ENCODE data around the gene MMP19. TPM values are rescaled to one million over a fixed set of nuclear protein-coding genes. Genes with fewer than 3 reads are reported as not detected.

Gene MMP19
- total and polyA plus RNA-seq, 7 donors, result 0.66 to 4.1 (median 1.5) TPM

DNA sequence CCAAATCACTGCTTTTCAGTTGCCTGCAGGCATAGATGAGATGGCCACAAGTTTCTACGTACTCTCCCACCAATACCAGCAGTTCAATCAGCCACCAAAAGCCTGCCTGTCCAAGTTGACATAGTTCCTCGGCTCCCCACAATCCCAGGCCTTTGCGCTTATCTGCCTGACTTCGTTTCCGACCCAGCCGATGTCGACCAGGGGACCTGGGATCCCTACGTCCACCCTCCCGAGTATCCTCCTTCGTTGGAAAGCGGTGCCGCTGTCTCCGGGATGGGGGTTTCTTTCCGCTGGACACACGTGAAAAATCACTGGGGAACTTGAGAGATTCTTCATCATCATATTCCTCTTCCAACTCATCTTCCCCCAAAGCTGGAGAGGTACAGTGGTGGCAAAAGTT lies 14.9 kb downstream of the MMP19 start:
- Histone ChIP-seq H3K27ac (no peak overlapping the region), H3K36me3 (ENCODE audit: insufficient read depth in 1 of 2, low read depth in 1 of 2) (peaks cover 6 to 12% of the 10 kb centered on the region in 2 donors), H3K27me3 (ENCODE audit: insufficient read depth in 3 of 3, low read length in 2 of 3) (no peaks in the 10 kb centered on the region), H3K4me1 (peaks cover 13% of the 10 kb centered on the region), H3K4me3 (no peak overlapping the region), H3K9me3 (no peaks in the 10 kb centered on the region)
- 87 to 89% (median 88%) methylated on average over 15 of the region's 15 CpGs for WGBS, 3 donors
- TF ChIP-seq, protein P1, sequence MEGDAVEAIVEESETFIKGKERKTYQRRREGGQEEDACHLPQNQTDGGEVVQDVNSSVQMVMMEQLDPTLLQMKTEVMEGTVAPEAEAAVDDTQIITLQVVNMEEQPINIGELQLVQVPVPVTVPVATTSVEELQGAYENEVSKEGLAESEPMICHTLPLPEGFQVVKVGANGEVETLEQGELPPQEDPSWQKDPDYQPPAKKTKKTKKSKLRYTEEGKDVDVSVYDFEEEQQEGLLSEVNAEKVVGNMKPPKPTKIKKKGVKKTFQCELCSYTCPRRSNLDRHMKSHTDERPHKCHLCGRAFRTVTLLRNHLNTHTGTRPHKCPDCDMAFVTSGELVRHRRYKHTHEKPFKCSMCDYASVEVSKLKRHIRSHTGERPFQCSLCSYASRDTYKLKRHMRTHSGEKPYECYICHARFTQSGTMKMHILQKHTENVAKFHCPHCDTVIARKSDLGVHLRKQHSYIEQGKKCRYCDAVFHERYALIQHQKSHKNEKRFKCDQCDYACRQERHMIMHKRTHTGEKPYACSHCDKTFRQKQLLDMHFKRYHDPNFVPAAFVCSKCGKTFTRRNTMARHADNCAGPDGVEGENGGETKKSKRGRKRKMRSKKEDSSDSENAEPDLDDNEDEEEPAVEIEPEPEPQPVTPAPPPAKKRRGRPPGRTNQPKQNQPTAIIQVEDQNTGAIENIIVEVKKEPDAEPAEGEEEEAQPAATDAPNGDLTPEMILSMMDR (IDR thresholded peaks at IDR 0.05), result no peak
- ATAC-seq (no peak), DNase-seq (no peak)
- intact Hi-C loops (cut with DNase I), result loop anchor here in 1 of 2 donors (2.0 kb wide), 1 partner anchor 99 kb away; the partner anchor contains the start of gene PYM1

DNA sequence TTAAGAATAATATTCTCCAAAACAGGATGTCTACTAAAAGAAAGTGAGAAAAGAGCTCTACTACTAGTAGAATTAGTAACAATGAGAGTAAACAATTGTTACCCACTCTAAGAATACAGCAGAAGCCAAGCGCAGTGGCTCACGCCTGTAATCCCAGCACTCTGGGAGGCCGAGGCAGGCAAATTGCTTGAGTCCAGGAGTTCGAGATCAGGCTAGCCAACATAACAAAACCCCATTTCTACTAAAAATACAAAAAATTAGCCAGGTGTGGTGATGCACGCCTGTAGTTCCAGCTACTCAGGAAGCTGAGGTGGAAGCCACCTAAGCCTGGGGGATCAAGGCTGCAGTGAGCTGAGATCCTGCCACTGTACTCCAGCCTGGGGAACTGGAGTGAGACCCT lies 18.0 kb downstream of the MMP19 start:
- intact Hi-C loops (cut with DNase I), result no loop called here
- TF ChIP-seq, protein P1 (IDR thresholded peaks at IDR 0.05), result no peak
- Histone ChIP-seq H3K27ac (no peak overlapping the region), H3K27me3 (ENCODE audit: insufficient read depth in 3 of 3, low read length in 2 of 3) (no peaks in the 10 kb centered on the region), H3K4me3 (no peak overlapping the region), H3K36me3 (ENCODE audit: insufficient read depth in 1 of 2, low read depth in 1 of 2) (peaks cover 20 to 42% of the 10 kb centered on the region in 2 donors), H3K9me3 (no peaks in the 10 kb centered on the region), H3K4me1 (peaks cover 13% of the 10 kb centered on the region)
- no peak for DNase-seq
- no peak for ATAC-seq
- 82 to 86% (median 86%) methylated on average over 5 of the region's 5 CpGs for WGBS, 3 donors

DNA sequence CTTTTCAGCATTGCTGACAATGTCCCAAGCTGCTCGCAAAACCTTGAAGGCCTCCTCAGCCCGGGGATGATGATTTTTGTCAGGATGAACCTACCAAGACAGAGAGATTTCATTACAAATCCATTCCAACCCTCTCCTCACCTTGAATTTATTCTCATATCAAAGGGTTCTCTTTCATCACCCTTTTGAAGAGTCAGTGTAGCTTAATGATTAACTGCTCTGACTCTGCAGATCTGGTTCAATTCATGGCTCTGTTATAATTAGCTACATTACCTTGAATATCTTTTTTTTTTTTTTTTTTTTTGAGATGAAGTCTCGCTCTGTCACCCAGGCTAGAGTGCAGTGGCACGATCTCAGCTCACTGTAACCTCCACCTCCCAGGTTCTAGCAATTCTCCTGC lies 19.3 kb downstream of the MMP19 start:
- peaks cover 20 to 51% of the 10 kb centered on the region in 2 donors for H3K36me3 ChIP-seq (ENCODE audit: insufficient read depth in 1 of 2, low read depth in 1 of 2)
- H3K27me3 ChIP-seq (ENCODE audit: insufficient read depth in 3 of 3, low read length in 2 of 3), result no peaks in the 10 kb centered on the region
- DNase-seq (no peak), ATAC-seq (no peak)
- H3K27ac ChIP-seq, result no peak overlapping the region
- 82 to 87% (median 87%) methylated on average over 4 of the region's 4 CpGs for WGBS, 3 donors
- intact Hi-C loops (cut with DNase I), result no loop called here
- TF ChIP-seq, protein P1 (IDR thresholded peaks at IDR 0.05), result no peak
- H3K9me3 ChIP-seq, result no peaks in the 10 kb centered on the region
- H3K4me1 ChIP-seq, result peaks cover 20% of the 10 kb centered on the region
- H3K4me3 ChIP-seq, result no peak overlapping the region

DNA sequence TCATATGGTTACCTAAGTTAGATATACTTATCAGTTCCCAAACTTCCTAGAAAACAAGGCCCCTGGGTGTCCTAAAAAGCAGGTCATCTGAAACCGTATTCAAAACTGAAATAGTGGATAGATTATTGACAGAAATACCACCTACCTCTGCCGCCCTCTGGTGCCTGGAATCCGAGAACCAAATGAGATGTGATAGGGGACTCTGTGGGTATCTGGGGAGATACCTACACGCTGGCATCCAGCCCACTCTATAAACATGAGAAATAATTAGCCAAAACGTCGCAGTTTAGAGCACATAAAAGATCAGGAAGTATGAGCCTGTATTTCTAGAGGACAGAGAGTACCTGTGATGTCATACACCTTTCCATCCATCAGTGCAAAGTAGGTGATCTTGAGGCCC lies 20.5 kb downstream of the MMP19 start:
- no peaks in the 10 kb centered on the region for H3K9me3 ChIP-seq
- intact Hi-C loops (cut with DNase I), result no loop called here
- DNase-seq, result no peak
- no peak overlapping the region for H3K27ac ChIP-seq
- 48 to 53% (median 50%) methylated on average over 6 of the region's 6 CpGs for WGBS, 3 donors
- ATAC-seq, result no peak
- H3K4me3 ChIP-seq, result no peak overlapping the region
- peaks cover 20 to 46% of the 10 kb centered on the region in 2 donors for H3K36me3 ChIP-seq (ENCODE audit: insufficient read depth in 1 of 2, low read depth in 1 of 2)
- H3K27me3 ChIP-seq (ENCODE audit: insufficient read depth in 3 of 3, low read length in 2 of 3), result no peaks in the 10 kb centered on the region
- H3K4me1 ChIP-seq, result peaks cover 16% of the 10 kb centered on the region
- TF ChIP-seq, protein P1 (IDR thresholded peaks at IDR 0.05), result no peak

DNA sequence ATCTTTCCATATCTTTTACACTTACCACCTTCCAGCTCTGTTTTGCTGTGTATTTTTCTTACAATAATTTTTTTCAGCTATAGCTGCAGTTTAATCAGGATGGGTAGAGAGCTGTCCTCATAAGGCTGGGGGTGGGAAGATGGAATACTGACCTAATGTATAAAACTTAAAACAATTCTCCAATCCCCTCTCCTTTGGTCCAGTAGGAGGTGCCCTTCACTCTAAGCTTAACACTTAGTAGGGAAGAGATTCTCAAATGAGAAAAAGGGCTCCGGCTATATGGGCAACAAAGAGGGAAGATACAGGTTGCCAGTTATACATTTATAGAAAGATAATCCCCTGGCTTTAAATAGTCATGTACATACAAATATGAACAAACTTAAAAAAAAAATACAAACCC lies 22.1 kb downstream of the MMP19 start:
- intact Hi-C loops (cut with DNase I), result no loop called here
- ATAC-seq (no peak), DNase-seq (no peak)
- TF ChIP-seq, protein P1 (IDR thresholded peaks at IDR 0.05), result no peak
- Histone ChIP-seq H3K9me3 (no peaks in the 10 kb centered on the region), H3K27ac (no peak overlapping the region), H3K4me3 (no peak overlapping the region), H3K36me3 (ENCODE audit: insufficient read depth in 1 of 2, low read depth in 1 of 2) (peaks cover 20 to 48% of the 10 kb centered on the region in 2 donors), H3K4me1 (peaks cover 20% of the 10 kb centered on the region), H3K27me3 (ENCODE audit: insufficient read depth in 3 of 3, low read length in 2 of 3) (no peaks in the 10 kb centered on the region)
- WGBS, 3 donors, result 81 to 91% (median 82%) methylated on average over 1 of the region's 1 CpG

All from psoas muscle (tissue), 8 donors.